WERI-Rb-1 (cell line): ENCODE results near the gene SPDYE17.
"Not testable (repeated sequence)": the region's sequence is repeated elsewhere in the genome, so short reads cannot be mapped to it uniquely, and the experiment has no call there.

ENCODE experiments used
- DNase-seq: peaks from one replicate; pipeline ENCODE4 v3.0.0-alpha.2; 2020
- H3K27ac ChIP-seq: fragments of 250-450 bp; sonication (Bioruptor Pico); 2 replicates; pipeline ENCODE4 v1.5.1; 2020; ENCODE audit warnings: mild to moderate bottlenecking, moderate library complexity
- H3K27me3 ChIP-seq: fragments of 250-450 bp; sonication (Bioruptor Pico); 2 replicates; pipeline ENCODE4 v1.5.1; 2021; ENCODE audit warnings: mild to moderate bottlenecking, low read depth, moderate library complexity; ENCODE audit not compliant: insufficient read depth, severe bottlenecking
- H3K36me3 ChIP-seq: fragments of 250-450 bp; sonication (Bioruptor Pico); 2 replicates; pipeline ENCODE4 v1.5.1; 2020; ENCODE audit warnings: mild to moderate bottlenecking, moderate library complexity
- H3K4me3 ChIP-seq: 2 replicates; pipeline ENCODE4 v1.5.1; 2011; ENCODE audit warnings: low read depth, mild to moderate bottlenecking, control low read depth, low read length
- H3K9me3 ChIP-seq: fragments of 250-450 bp; sonication (Bioruptor Pico); 2 replicates; pipeline ENCODE4 v1.5.1; 2021; ENCODE audit warnings: mild to moderate bottlenecking, moderate library complexity; ENCODE audit not compliant: severe bottlenecking
- CTCF ChIP-seq: IDR thresholded peaks from 2 replicates; pipeline ENCODE4 v1.5.1; 2011; ENCODE audit warnings: low read depth, mild to moderate bottlenecking, control low read depth, inconsistent platforms, low read length

The SPDYE17 gene

GRCh38 chr7:76997381-76998284, 34.5 kb downstream of the SPDYE17 start:
- H3K27me3 ChIP-seq = no peaks in the 10 kb centered on the region
- no peak overlapping the region for H3K27ac ChIP-seq
- no peak overlapping the region for H3K4me3 ChIP-seq
- H3K36me3 ChIP-seq = no peaks in the 10 kb centered on the region
- no peak for DNase-seq
- H3K9me3 ChIP-seq = no peaks in the 10 kb centered on the region
- no peak for TF ChIP-seq CTCF

- H3K9me3 ChIP-seq, H3K27ac ChIP-seq, H3K27me3 ChIP-seq, DNase-seq, H3K4me3 ChIP-seq, H3K36me3 ChIP-seq: not testable (repeated sequence)
Observed at GRCh38 chr7:76996932-76997331, 35.2 kb downstream of the SPDYE17 start.

- not testable (repeated sequence) for H3K27me3 ChIP-seq, H3K36me3 ChIP-seq, H3K9me3 ChIP-seq, H3K4me3 ChIP-seq, DNase-seq, H3K27ac ChIP-seq
Observed at GRCh38 chr7:76994286-76994685, 37.9 kb downstream of the SPDYE17 start.

- DNase-seq, H3K9me3 ChIP-seq, H3K4me3 ChIP-seq, H3K27me3 ChIP-seq, H3K36me3 ChIP-seq, H3K27ac ChIP-seq: not testable (repeated sequence)
Observed at GRCh38 chr7:76993831-76994230, 38.3 kb downstream of the SPDYE17 start.

- DNase-seq, H3K4me3 ChIP-seq, H3K9me3 ChIP-seq, H3K27ac ChIP-seq, H3K36me3 ChIP-seq, H3K27me3 ChIP-seq: not testable (repeated sequence)
Observed at GRCh38 chr7:76992871-76993270, 39.3 kb downstream of the SPDYE17 start.

GRCh38 chr7:76992204-76992603, 40.0 kb downstream of the SPDYE17 start:
- H3K36me3 ChIP-seq, H3K9me3 ChIP-seq, H3K4me3 ChIP-seq, H3K27ac ChIP-seq, H3K27me3 ChIP-seq, DNase-seq: not testable (repeated sequence)

GRCh38 chr7:76990202-76990601, 42.0 kb downstream of the SPDYE17 start:
- H3K9me3 ChIP-seq, DNase-seq, H3K4me3 ChIP-seq, H3K36me3 ChIP-seq, H3K27me3 ChIP-seq, H3K27ac ChIP-seq: not testable (repeated sequence)

GRCh38 chr7:76985924-76986717, 46.0 kb downstream of the SPDYE17 start:
- not testable (repeated sequence) for H3K36me3 ChIP-seq, DNase-seq, H3K4me3 ChIP-seq, H3K9me3 ChIP-seq, H3K27ac ChIP-seq, H3K27me3 ChIP-seq

- H3K9me3 ChIP-seq, H3K36me3 ChIP-seq, H3K4me3 ChIP-seq, H3K27ac ChIP-seq, H3K27me3 ChIP-seq, DNase-seq: not testable (repeated sequence)
Observed at GRCh38 chr7:76984784-76985136, 47.4 kb downstream of the SPDYE17 start.

GRCh38 chr7:76983937-76984783, 48.0 kb downstream of the SPDYE17 start:
- not testable (repeated sequence) for H3K4me3 ChIP-seq, DNase-seq, H3K27ac ChIP-seq, H3K36me3 ChIP-seq, H3K9me3 ChIP-seq, H3K27me3 ChIP-seq

GRCh38 chr7:76983333-76983732, 48.8 kb downstream of the SPDYE17 start:
- not testable (repeated sequence) for H3K27me3 ChIP-seq, H3K36me3 ChIP-seq, DNase-seq, H3K4me3 ChIP-seq, H3K27ac ChIP-seq, H3K9me3 ChIP-seq

- not testable (repeated sequence) for DNase-seq, H3K4me3 ChIP-seq, H3K27me3 ChIP-seq, H3K27ac ChIP-seq, H3K9me3 ChIP-seq, H3K36me3 ChIP-seq
Observed at GRCh38 chr7:76982501-76982900, 49.7 kb downstream of the SPDYE17 start.
